Epidermal melanocyte (primary cell): ENCODE results near the gene SNRPD1.
"Not testable (repeated sequence)": the region's sequence is repeated elsewhere in the genome, so short reads cannot be mapped to it uniquely, and the experiment has no call there.

Experiments used
- DNase-seq: peaks from one replicate; pipeline ENCODE4 v3.0.0; 2011; ENCODE audit warnings: low spot score; ENCODE audit not compliant: insufficient read length

Gene SNRPD1

GRCh38 chr18:21636769-21637168 is 24.7 kb downstream of the SNRPD1 start:
- DNase-seq: no peak

GRCh38 chr18:21638822-21639221 is 26.7 kb downstream of the SNRPD1 start:
- no peak for DNase-seq

GRCh38 chr18:21640375-21640774 is 28.3 kb downstream of the SNRPD1 start:
- not testable (repeated sequence) for DNase-seq

GRCh38 chr18:21650311-21650710 is 38.2 kb downstream of the SNRPD1 start:
- DNase-seq: no peak

GRCh38 chr18:21652073-21652472 is 40.0 kb downstream of the SNRPD1 start:
- DNase-seq: no peak

- no peak for DNase-seq
Measured at GRCh38 chr18:21653361-21653760, 41.2 kb downstream of the SNRPD1 start.

- DNase-seq: no peak
Measured at GRCh38 chr18:21656402-21656801, 44.3 kb downstream of the SNRPD1 start.

GRCh38 chr18:21660078-21660477 is 48.0 kb downstream of the SNRPD1 start:
- no peak for DNase-seq

GRCh38 chr18:21662581-21662980 is 50.5 kb downstream of the SNRPD1 start:
- no peak for DNase-seq

GRCh38 chr18:21663578-21663977 is 51.5 kb downstream of the SNRPD1 start:
- no peak for DNase-seq

GRCh38 chr18:21664069-21664468 is 52.0 kb downstream of the SNRPD1 start:
- DNase-seq: no peak

- no peak for DNase-seq
Measured at GRCh38 chr18:21669736-21670285, 57.7 kb downstream of the SNRPD1 start.

- DNase-seq: no peak
Measured at GRCh38 chr18:21672521-21673267, 60.6 kb downstream of the SNRPD1 start.

- DNase-seq: not testable (repeated sequence)
Measured at GRCh38 chr18:21675354-21675753, 63.2 kb downstream of the SNRPD1 start.

- DNase-seq: no peak
Measured at GRCh38 chr18:21678859-21679258, 66.7 kb downstream of the SNRPD1 start.

- no peak for DNase-seq
Measured at GRCh38 chr18:21680161-21680560, 68.0 kb downstream of the SNRPD1 start.

GRCh38 chr18:21682371-21683051 is 70.4 kb downstream of the SNRPD1 start:
- peak; percentile 56 for DNase-seq
